ENCODE results near the gene MPG.
"Not testable (repeated sequence)": the region's sequence is repeated elsewhere in the genome, so short reads cannot be mapped to it uniquely, and the experiment has no call there.

Gene MPG

GRCh38 chr16:77807-78443, at the start of gene MPG:
MPG (plus strand) TSS chr16:78225; CDS start chr16:78310, 85 bp downstream.
- H3K36me3 ChIP-seq (ENCODE audit: control insufficient read depth in 1 of 2, insufficient read depth in 2 of 2, low read length in 2 of 2): peaks cover 0 to 14% of the 10 kb centered on the region in 2 donors
- peaks cover 14 to 40% of the 10 kb centered on the region in 2 donors for H3K4me1 ChIP-seq (ENCODE audit: control insufficient read depth in 1 of 2, insufficient read depth in 2 of 2, low read length in 2 of 2)
- H3K4me3 ChIP-seq (ENCODE audit: low read depth in 1 of 2, low read length in 2 of 2): peak within 1 kb of the TSS; percentile 70 to 75
- H3K27ac ChIP-seq (ENCODE audit: low read length): peak within 1 kb of the TSS; percentile 75
- no peaks in the 10 kb centered on the region for H3K9me3 ChIP-seq (ENCODE audit: control insufficient read depth in 1 of 2, low read length in 2 of 2)
- no peaks in the 10 kb centered on the region for H3K27me3 ChIP-seq (ENCODE audit: low read depth, low read length)

DNA sequence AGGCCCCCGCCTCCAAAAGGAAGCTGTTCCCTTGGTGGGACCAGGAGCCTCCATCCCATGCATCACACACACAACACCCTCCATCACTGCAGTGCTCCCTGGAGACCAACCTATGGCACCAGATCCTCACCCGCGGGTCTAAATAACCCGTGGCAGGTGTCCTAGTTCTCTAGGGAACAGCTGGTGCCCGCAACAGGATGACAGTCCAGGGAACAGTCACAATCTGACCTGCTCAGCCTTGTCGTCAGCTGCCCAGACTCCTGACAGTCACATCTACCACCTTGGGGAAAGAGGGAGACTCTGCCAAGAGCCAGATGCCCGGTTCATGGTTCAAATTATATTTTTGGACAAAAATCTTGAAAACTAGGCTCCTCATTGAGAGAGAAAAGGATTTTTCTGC, 47.4 kb upstream of the MPG start:
- not testable (repeated sequence) for H3K36me3 ChIP-seq (ENCODE audit: control insufficient read depth in 1 of 2, insufficient read depth in 2 of 2, low read length in 2 of 2); H3K4me1 ChIP-seq (ENCODE audit: control insufficient read depth in 1 of 2, insufficient read depth in 2 of 2, low read length in 2 of 2); H3K9me3 ChIP-seq (ENCODE audit: control insufficient read depth in 1 of 2, low read length in 2 of 2); H3K27ac ChIP-seq (ENCODE audit: low read length); H3K27me3 ChIP-seq (ENCODE audit: low read depth, low read length); H3K4me3 ChIP-seq (ENCODE audit: low read depth in 1 of 2, low read length in 2 of 2)

- not testable (repeated sequence) for H3K4me3 ChIP-seq (ENCODE audit: low read depth in 1 of 2, low read length in 2 of 2); H3K27me3 ChIP-seq (ENCODE audit: low read depth, low read length); H3K36me3 ChIP-seq (ENCODE audit: control insufficient read depth in 1 of 2, insufficient read depth in 2 of 2, low read length in 2 of 2)
Measured at GRCh38 chr16:33154-33876, 44.7 kb upstream of the MPG start.

GRCh38 chr16:33877-34647, 44.0 kb upstream of the MPG start:
- Histone ChIP-seq H3K4me1 (ENCODE audit: control insufficient read depth in 1 of 2, insufficient read depth in 2 of 2, low read length in 2 of 2) (no peaks in the 10 kb centered on the region), H3K27ac (ENCODE audit: low read length) (no peak overlapping the region)

More at GRCh38 chr16:33154-33876, 44.7 kb upstream of the MPG start:
- H3K9me3 ChIP-seq (ENCODE audit: control insufficient read depth in 1 of 2, low read length in 2 of 2); H3K4me1 ChIP-seq (ENCODE audit: control insufficient read depth in 1 of 2, insufficient read depth in 2 of 2, low read length in 2 of 2); H3K27ac ChIP-seq (ENCODE audit: low read length): not testable (repeated sequence)

GRCh38 chr16:34648-34987, 43.4 kb upstream of the MPG start:
- no peaks in the 10 kb centered on the region for H3K4me1 ChIP-seq (ENCODE audit: control insufficient read depth in 1 of 2, insufficient read depth in 2 of 2, low read length in 2 of 2)
- no peak overlapping the region for H3K4me3 ChIP-seq (ENCODE audit: low read depth in 1 of 2, low read length in 2 of 2)
- no peaks in the 10 kb centered on the region for H3K27me3 ChIP-seq (ENCODE audit: low read depth, low read length)
- no peaks in the 10 kb centered on the region for H3K9me3 ChIP-seq (ENCODE audit: control insufficient read depth in 1 of 2, low read length in 2 of 2)
- no peak overlapping the region for H3K27ac ChIP-seq (ENCODE audit: low read length)
- no peaks in the 10 kb centered on the region for H3K36me3 ChIP-seq (ENCODE audit: control insufficient read depth in 1 of 2, insufficient read depth in 2 of 2, low read length in 2 of 2)

More at GRCh38 chr16:33877-34647, 44.0 kb upstream of the MPG start:
- Histone ChIP-seq H3K27me3 (ENCODE audit: low read depth, low read length) (no peaks in the 10 kb centered on the region), H3K9me3 (ENCODE audit: control insufficient read depth in 1 of 2, low read length in 2 of 2) (no peaks in the 10 kb centered on the region), H3K36me3 (ENCODE audit: control insufficient read depth in 1 of 2, insufficient read depth in 2 of 2, low read length in 2 of 2) (no peaks in the 10 kb centered on the region), H3K4me3 (ENCODE audit: low read depth in 1 of 2, low read length in 2 of 2) (no peak overlapping the region)

DNA sequence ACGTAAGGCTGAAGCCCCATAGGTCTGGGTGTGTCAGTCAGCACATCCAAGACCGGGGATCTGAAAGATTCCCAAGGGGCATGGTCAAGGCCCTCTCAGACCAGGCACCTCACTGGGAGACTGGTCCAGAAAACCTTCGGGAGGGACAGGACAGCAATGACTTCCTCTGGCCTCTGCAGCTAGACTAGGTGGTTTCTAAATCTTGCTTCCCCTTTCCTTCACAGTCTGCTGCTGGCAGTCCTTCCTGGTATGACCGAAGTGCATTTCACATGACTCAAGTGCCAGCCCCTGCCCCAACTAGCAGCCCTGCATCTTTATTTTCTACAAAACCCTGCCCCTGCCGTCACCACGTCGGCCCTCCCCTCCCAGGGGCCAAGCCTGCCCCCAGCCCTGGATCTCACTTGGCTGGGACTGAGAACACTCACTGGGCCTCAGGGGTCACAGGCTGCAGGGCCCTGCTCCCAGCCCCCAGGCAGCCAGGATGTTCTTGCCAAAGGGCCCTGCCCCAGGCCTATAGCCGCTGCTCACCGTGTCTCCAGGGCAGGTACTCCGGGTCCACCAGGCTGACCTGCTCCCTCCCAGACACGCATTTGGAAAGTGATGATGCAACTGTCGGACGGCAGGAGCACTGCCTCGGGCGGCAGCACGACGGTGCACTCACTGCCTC, 42.9 kb upstream of the MPG start:
- H3K4me3 ChIP-seq (ENCODE audit: low read depth in 1 of 2, low read length in 2 of 2): no peak overlapping the region
- H3K9me3 ChIP-seq (ENCODE audit: control insufficient read depth in 1 of 2, low read length in 2 of 2): no peaks in the 10 kb centered on the region
- no peaks in the 10 kb centered on the region for H3K36me3 ChIP-seq (ENCODE audit: control insufficient read depth in 1 of 2, insufficient read depth in 2 of 2, low read length in 2 of 2)
- no peak overlapping the region for H3K27ac ChIP-seq (ENCODE audit: low read length)
- no peaks in the 10 kb centered on the region for H3K4me1 ChIP-seq (ENCODE audit: control insufficient read depth in 1 of 2, insufficient read depth in 2 of 2, low read length in 2 of 2)
- H3K27me3 ChIP-seq (ENCODE audit: low read depth, low read length): no peaks in the 10 kb centered on the region

GRCh38 chr16:35678-36305, 42.2 kb upstream of the MPG start:
- Histone ChIP-seq H3K27ac (ENCODE audit: low read length) (no peak overlapping the region), H3K27me3 (ENCODE audit: low read depth, low read length) (no peaks in the 10 kb centered on the region), H3K4me3 (ENCODE audit: low read depth in 1 of 2, low read length in 2 of 2) (no peak overlapping the region), H3K4me1 (ENCODE audit: control insufficient read depth in 1 of 2, insufficient read depth in 2 of 2, low read length in 2 of 2) (no peaks in the 10 kb centered on the region), H3K9me3 (ENCODE audit: control insufficient read depth in 1 of 2, low read length in 2 of 2) (no peaks in the 10 kb centered on the region), H3K36me3 (ENCODE audit: control insufficient read depth in 1 of 2, insufficient read depth in 2 of 2, low read length in 2 of 2) (no peaks in the 10 kb centered on the region)

DNA sequence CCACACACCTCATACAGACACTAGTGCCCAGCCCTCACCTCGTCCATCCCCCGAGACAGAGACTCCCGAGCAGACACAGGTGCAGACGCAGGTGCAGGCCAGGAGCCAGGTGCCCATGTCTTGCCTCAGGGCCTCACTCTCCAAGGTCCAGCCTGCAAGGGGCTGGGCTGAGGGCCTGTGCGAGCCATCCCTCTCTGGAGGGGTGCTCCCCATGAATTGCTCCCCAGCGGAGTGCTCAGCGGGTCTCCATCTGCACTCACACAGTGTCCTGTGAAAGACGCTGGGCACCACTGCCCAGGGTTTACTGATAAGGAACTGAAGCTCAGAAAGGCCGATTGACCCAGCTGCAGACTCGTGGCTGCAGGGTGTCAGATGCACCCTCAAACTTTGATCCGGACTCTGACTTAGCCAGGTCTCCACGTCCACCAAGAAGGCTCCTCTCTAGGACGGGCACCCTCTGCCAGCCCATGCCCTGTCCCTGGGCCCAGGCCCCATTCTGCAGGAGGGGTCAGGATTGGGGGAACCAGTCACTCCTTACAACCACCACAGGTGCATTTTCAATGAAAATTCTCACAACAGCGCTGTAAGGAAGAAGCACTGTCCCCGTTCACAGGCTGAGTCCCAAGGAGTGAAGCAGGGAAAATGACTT, 41.6 kb upstream of the MPG start:
- H3K4me3 ChIP-seq (ENCODE audit: low read depth in 1 of 2, low read length in 2 of 2): no peak overlapping the region
- H3K9me3 ChIP-seq (ENCODE audit: control insufficient read depth in 1 of 2, low read length in 2 of 2): no peaks in the 10 kb centered on the region
- no peaks in the 10 kb centered on the region for H3K36me3 ChIP-seq (ENCODE audit: control insufficient read depth in 1 of 2, insufficient read depth in 2 of 2, low read length in 2 of 2)
- no peaks in the 10 kb centered on the region for H3K4me1 ChIP-seq (ENCODE audit: control insufficient read depth in 1 of 2, insufficient read depth in 2 of 2, low read length in 2 of 2)
- no peak overlapping the region for H3K27ac ChIP-seq (ENCODE audit: low read length)
- H3K27me3 ChIP-seq (ENCODE audit: low read depth, low read length): no peaks in the 10 kb centered on the region

- no peak overlapping the region for H3K27ac ChIP-seq (ENCODE audit: low read length)
Measured at GRCh38 chr16:37511-37910, 40.5 kb upstream of the MPG start.

DNA sequence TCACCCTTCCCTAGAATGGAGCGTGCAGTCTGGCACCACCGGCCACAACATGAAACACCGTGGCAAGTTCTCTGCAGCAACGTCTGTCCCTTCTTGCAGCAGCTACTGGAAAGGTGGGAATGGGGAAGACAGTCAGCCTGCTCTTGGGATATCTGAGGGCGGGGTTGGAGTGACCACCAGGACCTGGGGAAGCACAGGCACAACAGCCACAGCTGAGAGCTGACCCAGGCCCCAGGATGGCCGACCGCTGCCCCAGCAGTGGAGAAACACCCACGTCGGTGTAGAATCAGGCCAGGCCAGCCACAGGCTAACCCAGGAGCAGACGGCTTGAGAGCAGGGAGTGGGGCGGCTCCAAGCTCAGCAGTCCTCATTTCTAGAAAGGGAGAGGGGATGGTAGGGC, 39.8 kb upstream of the MPG start:
- H3K27ac ChIP-seq (ENCODE audit: low read length); H3K4me1 ChIP-seq (ENCODE audit: control insufficient read depth in 1 of 2, insufficient read depth in 2 of 2, low read length in 2 of 2); H3K4me3 ChIP-seq (ENCODE audit: low read depth in 1 of 2, low read length in 2 of 2); H3K27me3 ChIP-seq (ENCODE audit: low read depth, low read length); H3K36me3 ChIP-seq (ENCODE audit: control insufficient read depth in 1 of 2, insufficient read depth in 2 of 2, low read length in 2 of 2); H3K9me3 ChIP-seq (ENCODE audit: control insufficient read depth in 1 of 2, low read length in 2 of 2): not testable (repeated sequence)

More at GRCh38 chr16:37511-37910, 40.5 kb upstream of the MPG start:
- H3K36me3 ChIP-seq (ENCODE audit: control insufficient read depth in 1 of 2, insufficient read depth in 2 of 2, low read length in 2 of 2): no peaks in the 10 kb centered on the region
- no peak overlapping the region for H3K4me3 ChIP-seq (ENCODE audit: low read depth in 1 of 2, low read length in 2 of 2)
- no peaks in the 10 kb centered on the region for H3K4me1 ChIP-seq (ENCODE audit: control insufficient read depth in 1 of 2, insufficient read depth in 2 of 2, low read length in 2 of 2)
- H3K27me3 ChIP-seq (ENCODE audit: low read depth, low read length): no peaks in the 10 kb centered on the region
- no peaks in the 10 kb centered on the region for H3K9me3 ChIP-seq (ENCODE audit: control insufficient read depth in 1 of 2, low read length in 2 of 2)
